Skin epidermis (tissue), 12 donors: ENCODE data around the gene SLC34A3.
A peak's percentile ranks its signal among the peaks of the same experiment; 100 is the strongest.

Source experiments
- H3K27ac ChIP-seq, 21 experiments: fragments of 200-600 bp; sonication (generic) in 11 of 21; one replicate each; pipeline ENCODE4 v1.5.0; 2020; ENCODE audit warnings: mild to moderate bottlenecking in 3 of 21, inconsistent platforms in 2 of 21, moderate library complexity in 2 of 21
- H3K4me3 ChIP-seq, 7 experiments: fragments of 200-600 bp; sonication (generic) in 2 of 7; one replicate each; pipeline ENCODE4 v1.5.0; 2020; ENCODE audit warnings: inconsistent platforms in 2 of 7, mild to moderate bottlenecking in 2 of 7, moderate library complexity in 1 of 7

Gene SLC34A3

DNA sequence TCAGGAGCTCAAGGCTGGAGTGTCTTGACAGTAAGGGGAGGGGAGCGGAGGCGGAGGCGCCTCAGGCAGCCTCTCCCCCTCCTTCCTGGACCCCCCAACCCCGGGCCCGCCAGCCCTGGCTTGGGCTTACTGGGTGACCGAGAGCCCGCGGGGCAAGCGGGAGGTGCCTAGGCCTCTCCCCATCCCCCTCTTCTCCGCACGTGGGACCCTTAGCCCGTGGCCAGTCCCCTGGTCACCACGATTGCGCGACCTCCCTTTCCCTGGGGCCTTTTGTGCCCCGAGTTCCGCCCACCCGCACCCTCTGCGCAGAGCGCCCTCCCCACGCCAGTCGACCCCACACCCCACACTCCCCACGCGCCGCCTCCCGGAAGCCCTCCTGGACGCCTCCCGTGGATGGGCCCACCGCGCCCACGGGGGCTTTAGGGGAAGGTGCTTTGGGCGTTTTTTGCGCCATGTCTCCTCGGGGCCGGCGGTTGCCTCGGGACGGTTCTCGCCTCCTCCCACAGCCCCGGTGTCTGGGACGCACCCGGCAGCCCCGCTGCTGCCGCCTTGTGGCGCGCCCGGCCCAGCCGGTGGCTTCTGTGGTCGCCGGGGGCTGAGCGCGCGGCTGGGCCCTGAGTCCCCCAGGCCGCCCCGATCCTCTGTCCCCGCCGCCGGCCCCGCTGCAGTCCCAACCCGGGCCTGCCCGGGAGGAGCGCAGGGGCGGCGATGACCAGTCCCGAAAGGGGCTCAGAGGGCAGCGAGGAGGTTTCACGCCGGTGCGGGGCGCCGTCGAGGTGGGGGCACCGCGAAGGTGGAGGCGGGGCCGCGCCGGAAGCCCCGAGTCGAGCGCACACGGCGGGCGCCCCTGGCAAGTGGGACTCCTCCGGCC, 50.0 kb downstream of the SLC34A3 start:
- H3K27ac ChIP-seq: no peak overlapping the region

DNA sequence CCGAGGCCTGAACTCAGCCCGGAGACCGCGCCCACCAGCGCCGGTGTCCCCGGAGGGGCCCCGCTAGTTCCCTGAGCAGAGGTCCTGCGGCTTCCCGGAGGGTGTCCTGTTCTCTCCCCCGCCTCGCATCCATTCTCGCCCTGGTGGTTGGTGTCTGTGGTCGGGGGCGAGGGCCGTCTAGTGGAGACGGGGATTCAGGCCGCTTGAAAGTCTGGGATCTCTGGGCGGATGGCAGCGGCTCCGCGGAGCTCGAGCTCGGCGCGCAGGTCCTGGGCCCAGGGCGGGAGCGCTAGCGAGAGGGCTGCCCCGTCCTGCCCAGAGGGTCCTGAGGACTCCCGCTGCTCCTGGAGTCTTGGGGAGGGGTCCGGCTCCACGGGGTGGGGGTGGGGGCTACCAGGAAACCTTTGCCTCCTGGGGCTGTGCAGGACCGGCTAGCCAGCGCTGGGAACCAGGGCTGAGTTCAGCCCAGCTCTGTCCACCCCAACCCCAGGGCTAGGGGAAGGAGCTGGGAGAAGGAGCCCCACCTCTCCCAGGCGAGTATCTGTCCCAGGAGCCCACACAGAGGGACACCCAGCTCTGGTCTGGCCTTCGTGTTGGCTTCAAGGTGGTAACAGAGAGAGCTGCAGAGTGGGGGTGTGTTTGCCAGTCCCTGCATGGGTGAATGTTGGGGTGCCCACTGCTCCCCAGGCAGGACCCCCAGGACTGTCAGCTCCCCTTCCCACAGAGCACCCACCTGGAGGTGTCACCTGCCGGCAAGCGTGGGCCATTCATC, 50.8 kb downstream of the SLC34A3 start:
- Histone ChIP-seq H3K4me3 (peak overlapping the region in 1 of 7 experiments; percentile 0), H3K27ac (no peak overlapping the region)

More for the DNA sequence above, 50.0 kb downstream of the SLC34A3 start:
- peak overlapping the region in 1 of 7 experiments; percentile 0 for H3K4me3 ChIP-seq
